ENCODE measurements around the gene RBM8A. TPM values are rescaled to one million over a fixed set of nuclear protein-coding genes. Genes with fewer than 3 reads are reported as not detected.
"Not testable (repeated sequence)": the region's sequence is repeated elsewhere in the genome, so short reads cannot be mapped to it uniquely, and the experiment has no call there.

The RBM8A gene
- polyA plus RNA-seq, 3 donors = 222 to 225 (median 225) TPM

- DNase-seq (ENCODE audit: low read depth in 3 of 3, low spot score in 2 of 3) = no peak
Observed at GRCh38 chr1:145956781-145957442, 29.6 kb upstream of the RBM8A start.

DNA sequence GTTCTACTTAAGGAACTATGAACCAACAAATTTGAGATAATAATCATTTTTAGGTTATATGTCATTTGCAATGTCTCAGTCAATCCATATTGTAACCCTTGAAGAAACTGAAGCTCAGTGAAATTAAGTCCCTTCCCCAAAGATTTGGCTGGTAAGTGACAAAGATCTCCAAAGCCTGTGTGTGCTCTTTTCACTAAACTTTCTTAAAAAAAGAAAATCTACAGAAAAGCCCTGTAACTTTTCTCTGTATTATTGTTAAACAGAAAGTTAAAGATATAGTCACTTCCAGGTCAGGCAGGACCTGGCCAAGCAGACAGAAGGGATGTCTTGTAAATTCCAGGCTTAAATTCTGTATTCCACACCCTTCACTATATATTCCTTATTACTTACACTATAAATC lies 29.1 kb upstream of the RBM8A start:
- DNase-seq (ENCODE audit: low read depth in 3 of 3, low spot score in 2 of 3) = no peak

GRCh38 chr1:145955436-145955835 lies 28.2 kb upstream of the RBM8A start:
- DNase-seq (ENCODE audit: low read depth in 3 of 3, low spot score in 2 of 3) = no peak

GRCh38 chr1:145953861-145954260 lies 26.6 kb upstream of the RBM8A start:
- DNase-seq (ENCODE audit: low read depth in 3 of 3, low spot score in 2 of 3) = no peak

- DNase-seq (ENCODE audit: low read depth in 3 of 3, low spot score in 2 of 3) = no peak
Observed at GRCh38 chr1:145952903-145953302, 25.6 kb upstream of the RBM8A start.

GRCh38 chr1:145951526-145951925 lies 24.2 kb upstream of the RBM8A start:
- no peak for DNase-seq (ENCODE audit: low read depth in 3 of 3, low spot score in 2 of 3)

GRCh38 chr1:145949219-145949618 lies 21.9 kb upstream of the RBM8A start:
- no peak for DNase-seq (ENCODE audit: low read depth in 3 of 3, low spot score in 2 of 3)

DNA sequence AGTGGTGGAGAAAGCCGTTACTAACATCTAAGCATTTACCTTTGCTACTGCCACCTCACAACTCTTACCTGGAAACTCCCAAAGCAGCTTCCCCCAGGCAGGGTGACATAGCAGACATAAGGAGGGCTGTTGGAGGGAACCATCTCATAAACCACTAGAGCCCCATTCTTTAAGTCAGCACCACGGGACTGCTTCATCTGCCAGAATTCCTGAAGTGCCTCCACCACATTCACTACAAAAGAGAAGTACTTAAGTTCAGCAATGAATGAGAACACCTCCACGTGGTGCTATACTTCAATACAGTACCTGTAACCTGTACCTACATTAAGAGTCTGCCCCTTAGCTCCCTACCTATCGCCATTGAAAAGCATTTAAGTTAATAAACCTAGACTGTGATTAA lies 20.3 kb upstream of the RBM8A start:
- DNase-seq (ENCODE audit: low read depth in 3 of 3, low spot score in 2 of 3) = no peak

DNA sequence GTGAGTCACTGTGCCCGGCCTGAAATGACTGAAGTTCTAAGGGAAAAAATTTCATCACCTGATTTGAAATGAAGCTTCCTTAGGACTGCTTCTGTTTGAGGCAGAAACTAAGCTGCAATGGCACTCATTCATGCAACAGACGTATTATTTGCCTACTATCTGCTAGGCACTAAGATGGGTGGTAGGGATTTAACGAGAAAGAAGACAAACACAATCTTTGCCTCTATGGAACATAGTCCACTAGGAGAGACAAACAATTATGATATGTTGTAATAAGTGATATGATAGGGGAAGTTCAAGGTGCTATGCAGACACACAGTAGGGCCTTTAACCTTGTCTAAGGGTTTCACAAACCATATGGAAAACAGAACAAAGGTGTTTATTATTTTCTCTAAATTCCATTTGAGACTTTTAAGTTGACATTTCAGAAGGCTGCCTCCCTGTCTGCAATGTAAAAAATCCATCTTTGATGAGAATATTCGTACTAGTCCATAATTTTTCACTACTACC lies 19.2 kb upstream of the RBM8A start:
- no peak for DNase-seq (ENCODE audit: low read depth in 3 of 3, low spot score in 2 of 3)

GRCh38 chr1:145944532-145944931 lies 17.2 kb upstream of the RBM8A start:
- no peak for DNase-seq (ENCODE audit: low read depth in 3 of 3, low spot score in 2 of 3)

GRCh38 chr1:145942871-145943270 lies 15.6 kb upstream of the RBM8A start:
- DNase-seq (ENCODE audit: low read depth in 3 of 3, low spot score in 2 of 3) = no peak

DNA sequence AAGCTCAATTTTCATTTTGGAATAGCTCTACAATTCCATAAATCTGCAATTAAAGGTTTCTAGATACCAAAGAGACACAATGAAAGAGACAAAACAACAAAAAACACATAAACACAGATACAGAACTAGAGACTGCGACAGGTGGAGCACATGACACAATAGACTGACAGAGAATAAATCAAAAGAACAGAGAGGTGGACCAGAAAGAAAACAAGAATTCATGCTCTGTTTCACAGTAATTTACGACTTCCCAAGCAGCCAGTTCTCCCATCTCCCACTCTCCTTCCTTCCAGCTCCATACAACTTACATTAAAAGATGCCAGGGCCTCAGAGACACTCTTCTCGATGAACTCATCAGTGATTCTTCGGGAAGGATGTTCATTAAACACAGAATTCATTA lies 15.1 kb upstream of the RBM8A start:
- no peak for DNase-seq (ENCODE audit: low read depth in 3 of 3, low spot score in 2 of 3)

DNA sequence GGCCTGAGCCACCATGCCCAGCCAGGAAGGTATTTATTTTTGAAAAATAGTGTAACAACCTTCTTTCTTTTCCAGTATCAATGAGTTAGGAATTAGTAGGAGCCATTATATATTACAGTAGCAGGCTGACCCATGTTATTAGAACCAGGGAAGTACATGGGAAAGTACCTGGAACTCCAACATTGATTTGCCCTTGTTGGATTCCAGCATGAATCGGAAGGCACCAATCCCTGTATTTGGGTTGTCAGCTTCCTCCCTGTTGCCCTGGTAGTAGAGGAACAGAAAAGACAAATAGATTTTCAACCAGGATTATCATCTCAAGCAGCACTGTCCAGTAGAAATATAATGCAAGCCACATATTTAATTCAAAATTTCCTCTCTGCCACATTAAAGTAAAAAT lies 10.2 kb upstream of the RBM8A start:
- no peak for DNase-seq (ENCODE audit: low read depth in 3 of 3, low spot score in 2 of 3)

GRCh38 chr1:145936247-145936646 lies 9.0 kb upstream of the RBM8A start:
- DNase-seq (ENCODE audit: low read depth in 3 of 3, low spot score in 2 of 3) = no peak

DNA sequence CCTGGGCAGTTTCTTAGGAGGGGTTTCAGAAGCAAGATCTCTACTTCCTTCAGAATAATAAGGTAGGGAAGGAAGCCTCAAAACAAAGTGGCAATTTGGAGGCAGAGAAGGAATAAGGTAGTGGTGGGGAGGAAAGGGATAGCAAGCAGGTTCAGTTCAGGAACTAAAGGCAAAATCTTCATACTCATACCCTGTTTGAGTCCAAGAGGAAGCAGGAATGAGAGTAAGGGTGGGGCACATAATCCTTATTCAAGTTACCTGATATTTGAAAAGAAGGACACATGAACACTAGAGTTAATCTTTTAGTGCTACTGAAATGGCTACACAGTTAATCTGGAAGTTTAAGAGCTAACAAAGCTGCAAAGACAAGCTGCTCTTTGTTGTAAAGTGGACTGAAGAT lies 8.4 kb upstream of the RBM8A start:
- no peak for DNase-seq (ENCODE audit: low read depth in 3 of 3, low spot score in 2 of 3)

GRCh38 chr1:145932522-145933009 lies 5.3 kb upstream of the RBM8A start:
- not testable (repeated sequence) for DNase-seq (ENCODE audit: low read depth in 3 of 3, low spot score in 2 of 3)

- DNase-seq (ENCODE audit: low read depth in 3 of 3, low spot score in 2 of 3) = no peak
Observed at GRCh38 chr1:145927916-145928643, 796 bp upstream of the RBM8A start.

DNA sequence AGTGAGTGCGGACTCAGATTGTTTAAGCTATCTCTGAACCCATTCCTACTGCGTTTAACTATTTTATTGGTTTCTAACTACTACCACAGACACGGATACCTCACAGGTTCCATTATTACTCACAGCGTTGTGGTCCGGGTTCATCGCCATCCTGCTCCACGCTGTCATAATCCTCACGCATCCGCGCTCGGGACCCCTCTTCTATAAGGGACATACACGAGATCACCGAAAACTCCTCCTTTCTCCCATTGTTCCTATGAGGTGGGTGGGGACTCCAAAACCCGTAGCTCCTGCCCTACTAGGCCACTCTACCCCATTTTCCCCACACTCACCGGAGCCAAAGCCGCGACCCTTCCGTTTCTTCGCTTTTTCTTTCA lies 610 bp downstream of the RBM8A start:
- DNase-seq (ENCODE audit: low read depth in 3 of 3, low spot score in 2 of 3) = no peak

DNA sequence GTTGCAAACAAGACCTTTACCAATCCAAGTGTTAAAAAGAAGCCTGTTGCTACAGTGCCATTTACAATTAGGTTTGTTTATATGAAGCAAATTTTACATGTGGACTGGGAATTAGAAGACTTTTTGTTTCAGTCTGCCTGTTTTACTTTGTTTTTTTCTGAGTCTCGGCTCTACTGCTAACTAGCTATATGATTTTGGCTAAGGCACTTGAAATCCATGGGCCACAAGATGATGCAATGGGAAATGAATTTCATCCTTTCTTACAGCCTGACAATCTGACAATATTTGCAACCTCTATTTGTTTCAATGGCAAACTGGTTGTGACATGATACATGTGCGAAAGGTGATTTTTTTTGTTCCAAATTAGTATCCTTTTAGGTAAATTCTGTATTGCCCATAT lies 5.0 kb downstream of the RBM8A start:
- DNase-seq (ENCODE audit: low read depth in 3 of 3, low spot score in 2 of 3) = no peak

- DNase-seq (ENCODE audit: low read depth in 3 of 3, low spot score in 2 of 3) = not testable (repeated sequence)
Observed at GRCh38 chr1:145920297-145920696, 7.0 kb downstream of the RBM8A start.

- DNase-seq (ENCODE audit: low read depth in 3 of 3, low spot score in 2 of 3) = no peak
Observed at GRCh38 chr1:145918992-145919939, 8.0 kb downstream of the RBM8A start.

Measured in right renal cortex interstitium (tissue), 3 donors.